ENCODE results near the gene NPPB.

NPPB gene

GRCh38 chr1:11833497-11833896 lies 25.2 kb downstream of the NPPB start:
- Histone ChIP-seq H2AFZ (ENCODE audit: low read depth) (no peak overlapping the region), H4K20me1 (ENCODE audit: insufficient read depth) (no peaks in the 10 kb centered on the region), H3K4me3 (IDR thresholded peaks at IDR 0.05; ENCODE audit: insufficient read depth, low read depth, low read length) (no peak overlapping the region), H3K79me2 (ENCODE audit: insufficient read depth, low read depth) (no peaks in the 10 kb centered on the region), H3K27ac (no peak overlapping the region), H3K9ac (no peak overlapping the region), H3K36me3 (ENCODE audit: insufficient read depth) (no peaks in the 10 kb centered on the region), H3K4me2 (no peak overlapping the region), H3K27me3 (ENCODE audit: insufficient read depth, low read depth) (no peaks in the 10 kb centered on the region), H3K4me1 (ENCODE audit: low read depth, poor library complexity, severe bottlenecking) (no peaks in the 10 kb centered on the region)
- no peak for TF ChIP-seq CTCF (conservative IDR thresholded peaks at IDR 0.05; ENCODE audit: low read depth, low read length)

DNA sequence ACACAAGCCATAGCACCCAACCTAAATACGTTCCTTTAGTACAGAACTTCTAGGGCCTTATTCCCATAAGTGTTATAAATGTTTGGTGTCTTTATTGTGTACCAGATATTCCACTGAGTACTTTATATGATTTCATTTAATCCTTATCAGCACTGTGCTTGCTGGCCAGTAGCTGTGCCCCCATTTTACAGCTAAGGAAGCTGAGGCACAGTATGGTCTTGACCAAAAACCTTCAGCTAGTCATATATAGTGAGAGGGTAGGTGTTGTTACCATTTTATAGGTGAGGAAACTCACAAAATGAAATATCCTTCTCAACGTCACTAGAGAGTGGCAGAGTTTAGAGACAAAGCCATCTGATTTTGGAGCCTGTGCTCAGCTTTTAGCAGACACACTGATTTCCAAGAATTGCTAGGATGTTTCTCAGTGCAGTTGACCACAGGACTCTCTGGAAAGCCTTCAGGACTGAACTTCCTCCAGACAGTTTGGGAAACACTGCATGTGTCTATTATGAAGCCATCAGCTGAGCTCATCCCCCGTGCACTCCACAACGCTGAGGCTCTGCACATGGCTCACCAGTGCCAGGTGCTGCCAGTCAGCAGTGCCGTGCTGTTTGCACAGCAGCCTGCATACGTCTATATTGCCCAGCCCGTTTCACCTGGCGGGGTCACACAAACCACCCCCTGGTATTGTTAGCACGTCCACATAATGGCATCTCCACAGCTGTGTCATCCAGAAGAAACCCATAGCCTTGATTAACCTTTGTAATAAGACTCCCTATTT lies 26.6 kb downstream of the NPPB start:
- no peaks in the 10 kb centered on the region for H3K36me3 ChIP-seq (ENCODE audit: insufficient read depth)
- H3K4me3 ChIP-seq (IDR thresholded peaks at IDR 0.05; ENCODE audit: insufficient read depth, low read depth, low read length): no peak overlapping the region
- no peaks in the 10 kb centered on the region for H3K4me1 ChIP-seq (ENCODE audit: low read depth, poor library complexity, severe bottlenecking)
- H4K20me1 ChIP-seq (ENCODE audit: insufficient read depth): no peaks in the 10 kb centered on the region
- TF ChIP-seq CTCF (conservative IDR thresholded peaks at IDR 0.05; ENCODE audit: low read depth, low read length): no peak
- no peak overlapping the region for H2AFZ ChIP-seq (ENCODE audit: low read depth)
- H3K4me2 ChIP-seq: no peak overlapping the region
- no peak overlapping the region for H3K27ac ChIP-seq
- no peaks in the 10 kb centered on the region for H3K79me2 ChIP-seq (ENCODE audit: insufficient read depth, low read depth)
- no peak overlapping the region for H3K9ac ChIP-seq
- no peaks in the 10 kb centered on the region for H3K27me3 ChIP-seq (ENCODE audit: insufficient read depth, low read depth)

DNA sequence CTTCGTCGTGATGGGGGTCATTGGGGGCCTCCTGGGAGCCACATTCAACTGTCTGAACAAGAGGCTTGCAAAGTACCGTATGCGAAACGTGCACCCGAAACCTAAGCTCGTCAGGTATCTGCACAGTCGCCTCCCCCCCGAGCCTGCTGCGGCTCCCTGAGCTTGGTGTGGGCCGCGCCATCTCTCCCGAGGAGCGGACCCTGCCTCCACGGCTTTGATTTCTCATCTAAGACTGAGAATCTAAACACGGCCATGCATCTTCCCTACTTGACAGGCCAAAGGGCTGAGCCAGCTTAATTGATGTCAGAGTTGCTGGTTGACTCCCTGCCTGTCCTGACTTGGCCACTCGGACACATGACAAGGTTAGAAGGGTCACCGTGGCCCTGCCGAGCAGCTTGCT lies 30.2 kb downstream of the NPPB start:
- H3K27ac ChIP-seq: no peak overlapping the region
- no peaks in the 10 kb centered on the region for H3K79me2 ChIP-seq (ENCODE audit: insufficient read depth, low read depth)
- no peaks in the 10 kb centered on the region for H3K4me1 ChIP-seq (ENCODE audit: low read depth, poor library complexity, severe bottlenecking)
- no peaks in the 10 kb centered on the region for H3K36me3 ChIP-seq (ENCODE audit: insufficient read depth)
- no peak overlapping the region for H3K4me3 ChIP-seq (IDR thresholded peaks at IDR 0.05; ENCODE audit: insufficient read depth, low read depth, low read length)
- H4K20me1 ChIP-seq (ENCODE audit: insufficient read depth): no peaks in the 10 kb centered on the region
- H3K4me2 ChIP-seq: no peak overlapping the region
- H3K27me3 ChIP-seq (ENCODE audit: insufficient read depth, low read depth): no peaks in the 10 kb centered on the region
- no peak overlapping the region for H2AFZ ChIP-seq (ENCODE audit: low read depth)
- TF ChIP-seq CTCF (conservative IDR thresholded peaks at IDR 0.05; ENCODE audit: low read depth, low read length): no peak
- H3K9ac ChIP-seq: no peak overlapping the region

GRCh38 chr1:11826946-11827345 lies 31.8 kb downstream of the NPPB start:
- Histone ChIP-seq H3K79me2 (ENCODE audit: insufficient read depth, low read depth) (no peaks in the 10 kb centered on the region), H3K27me3 (ENCODE audit: insufficient read depth, low read depth) (no peaks in the 10 kb centered on the region), H3K36me3 (ENCODE audit: insufficient read depth) (no peaks in the 10 kb centered on the region), H3K27ac (no peak overlapping the region), H2AFZ (ENCODE audit: low read depth) (no peak overlapping the region), H3K4me2 (no peak overlapping the region), H4K20me1 (ENCODE audit: insufficient read depth) (no peaks in the 10 kb centered on the region), H3K9ac (no peak overlapping the region), H3K4me3 (IDR thresholded peaks at IDR 0.05; ENCODE audit: insufficient read depth, low read depth, low read length) (no peak overlapping the region), H3K4me1 (ENCODE audit: low read depth, poor library complexity, severe bottlenecking) (no peaks in the 10 kb centered on the region)
- no peak for TF ChIP-seq CTCF (conservative IDR thresholded peaks at IDR 0.05; ENCODE audit: low read depth, low read length)

Measured in KMS-11 (cell line).